IMR-90 (cell line): ENCODE data around the gene RASGRP1. TPM values are rescaled to one million over a fixed set of nuclear protein-coding genes. Genes with fewer than 3 reads are reported as not detected.

ENCODE experiments used
- ATAC-seq: fragments of 200-7000 bp; cut with Tn5 transposase; 2 replicates; pipeline ENCODE4 v1.9.1; 2020; ENCODE audit warnings: low read depth, mild to moderate bottlenecking, moderate library complexity
- BruUV-seq: library from RNA; stranded (reverse); fragments of 400-500 nt; replicated peaks from 2 replicates; lab custom pipeline; 2021; lab: Mats Ljungman, UMichigan
- CTCF ChIA-PET: fragments of 300-600 bp; formaldehyde crosslinking; extraction: SDS; loops from one replicate; lab custom pipeline; 2021; ENCODE audit warnings: antibody characterized with exemption; lab: Yijun Ruan, JAX
- POLR2A ChIA-PET: fragments of 300-600 bp; sonication (Branson Sonifier 250); formaldehyde crosslinking; loops from one replicate; lab custom pipeline; 2022; ENCODE audit warnings: antibody characterized with exemption; ENCODE audit not compliant: unreplicated experiment; lab: Charles Lee
- DNase-seq: peaks from one replicate; pipeline ENCODE4 v3.0.0; 2013
- H2AFZ ChIP-seq: replicated peaks from 2 replicates; pipeline ENCODE3; 2013; ENCODE audit warnings: low read length, mild to moderate bottlenecking; ENCODE audit not compliant: poor library complexity
- H2AK5ac ChIP-seq: 2 replicates; pipeline ENCODE4 v1.6.1; 2013; ENCODE audit warnings: low read depth, low read length, inconsistent platforms
- H2AK9ac ChIP-seq: replicated peaks from 2 replicates; pipeline ENCODE3; 2013; ENCODE audit warnings: mild to moderate bottlenecking, low read depth, low read length, moderate library complexity; ENCODE audit not compliant: poor library complexity
- H2BK120ac ChIP-seq: 2 replicates; pipeline ENCODE4 v1.6.1; 2013; ENCODE audit warnings: low read depth, low read length, inconsistent platforms
- H2BK15ac ChIP-seq: 3 replicates; pipeline ENCODE4 v1.6.1; 2013; ENCODE audit warnings: low read depth, low read length, inconsistent platforms
- H2BK20ac ChIP-seq: 2 replicates; pipeline ENCODE4 v1.6.1; 2013; ENCODE audit warnings: low read depth, mild to moderate bottlenecking, inconsistent platforms, low read length, moderate library complexity
- H2BK5ac ChIP-seq: 2 replicates; pipeline ENCODE4 v1.6.1; 2013; ENCODE audit warnings: mild to moderate bottlenecking, low read depth, low read length, inconsistent platforms; ENCODE audit not compliant: poor library complexity, severe bottlenecking
- H3K14ac ChIP-seq: replicated peaks from 2 replicates; pipeline ENCODE4 v1.6.1; 2013; ENCODE audit warnings: low read depth, low read length, inconsistent platforms
- H3K18ac ChIP-seq: 2 replicates; pipeline ENCODE4 v1.6.1; 2013; ENCODE audit warnings: low read depth, low read length, control low read depth
- H3K23ac ChIP-seq: 2 replicates; pipeline ENCODE4 v1.6.1; 2013; ENCODE audit warnings: low read depth, low read length, inconsistent platforms
- H3K27ac ChIP-seq: 2 replicates; pipeline ENCODE4 v1.5.1; 2013; ENCODE audit warnings: mild to moderate bottlenecking, control low read depth, low read length; ENCODE audit not compliant: insufficient read depth
- H3K27me3 ChIP-seq: 2 replicates; pipeline ENCODE4 v1.6.1; 2013; ENCODE audit warnings: low read length; ENCODE audit not compliant: control insufficient read depth, insufficient read depth
- H3K36me3 ChIP-seq: 2 replicates; pipeline ENCODE4 v1.6.1; 2013; ENCODE audit warnings: low read length, mixed read lengths; ENCODE audit not compliant: control insufficient read depth, insufficient read depth
- H3K4ac ChIP-seq: 2 replicates; pipeline ENCODE4 v1.6.1; 2013; ENCODE audit warnings: low read depth, low read length, inconsistent platforms
- H3K4me1 ChIP-seq: 2 replicates; pipeline ENCODE4 v1.6.1; 2013; ENCODE audit warnings: low read length, mixed read lengths; ENCODE audit not compliant: control insufficient read depth, insufficient read depth
- H3K4me2 ChIP-seq: 2 replicates; pipeline ENCODE4 v1.6.1; 2013; ENCODE audit warnings: low read depth, mild to moderate bottlenecking, control low read depth, low read length, moderate library complexity
- H3K4me3 ChIP-seq: 2 replicates; pipeline ENCODE4 v1.5.1; 2013; ENCODE audit warnings: low read depth, mild to moderate bottlenecking, control low read depth, low read length, moderate library complexity; ENCODE audit not compliant: insufficient read depth
- H3K56ac ChIP-seq: 2 replicates; pipeline ENCODE4 v1.6.1; 2013; ENCODE audit warnings: low read length, inconsistent platforms; ENCODE audit not compliant: insufficient read depth; ENCODE audit errors: extremely low read depth
- H3K79me1 ChIP-seq, 2 experiments: 2 replicates each; pipeline ENCODE4 v1.6.1; 2013; ENCODE audit warnings: low read length in 2 of 2, inconsistent platforms in 1 of 2, low read depth in 1 of 2
- H3K9ac ChIP-seq: 2 replicates; pipeline ENCODE4 v1.6.1; 2013; ENCODE audit warnings: low read depth, low read length, control low read depth
- H3K9me1 ChIP-seq: 2 replicates; pipeline ENCODE4 v1.6.1; 2013; ENCODE audit warnings: low read length, inconsistent platforms; ENCODE audit not compliant: insufficient read depth
- H3K9me3 ChIP-seq: 2 replicates; pipeline ENCODE4 v1.6.1; 2013; ENCODE audit warnings: low read length; ENCODE audit not compliant: control insufficient read depth, insufficient read depth
- H4K20me1 ChIP-seq: 2 replicates; pipeline ENCODE4 v1.6.1; 2013; ENCODE audit warnings: low read length, inconsistent platforms; ENCODE audit not compliant: insufficient read depth
- H4K5ac ChIP-seq: 2 replicates; pipeline ENCODE4 v1.6.1; 2013; ENCODE audit warnings: mild to moderate bottlenecking, low read depth, low read length, control low read depth
- H4K8ac ChIP-seq, 2 experiments: 2 replicates each; pipeline ENCODE4 v1.6.1; 2013; ENCODE audit warnings: low read depth in 2 of 2, low read length in 2 of 2, control low read depth in 1 of 2, inconsistent platforms in 1 of 2
- H4K91ac ChIP-seq: 2 replicates; pipeline ENCODE4 v1.6.1; 2013; ENCODE audit warnings: low read depth, low read length, inconsistent platforms; ENCODE audit not compliant: insufficient read depth
- CHD1 ChIP-seq: IDR thresholded peaks from 2 replicates; pipeline ENCODE4 v1.6.1; 2012; ENCODE audit warnings: low read depth, low read length, improper control_type of control experiment
- CTCF ChIP-seq: conservative IDR thresholded peaks from 2 replicates; pipeline ENCODE4 v1.5.1; 2012; ENCODE audit warnings: mild to moderate bottlenecking, low read depth, low read length, improper control_type of control experiment
- MAZ ChIP-seq: IDR thresholded peaks from 2 replicates; pipeline ENCODE4 v1.6.1; 2012; ENCODE audit warnings: low read depth, mild to moderate bottlenecking, low read length, improper control_type of control experiment, moderate library complexity, borderline replicate concordance
- MXI1 ChIP-seq: IDR thresholded peaks from 2 replicates; pipeline ENCODE4 v1.6.1; 2012; ENCODE audit warnings: low read depth, mild to moderate bottlenecking, low read length, moderate library complexity, borderline replicate concordance
- RAD21 ChIP-seq: IDR thresholded peaks from 2 replicates; pipeline ENCODE4 v1.6.1; 2012; ENCODE audit warnings: low read length, improper control_type of control experiment
- RCOR1 ChIP-seq: IDR thresholded peaks from 2 replicates; pipeline ENCODE4 v1.6.1; 2012; ENCODE audit warnings: mild to moderate bottlenecking, low read length, improper control_type of control experiment; ENCODE audit not compliant: insufficient replicate concordance
- RFX5 ChIP-seq: IDR thresholded peaks from 2 replicates; pipeline ENCODE4 v1.8.0; 2012; ENCODE audit warnings: low read depth, mild to moderate bottlenecking, low read length, moderate library complexity
- SMC3 ChIP-seq: fragments of 150-350 bp; IDR thresholded peaks from 2 replicates; pipeline ENCODE4 v1.6.1; 2016; ENCODE audit warnings: low read depth, mild to moderate bottlenecking, antibody characterized with exemption, low read length, moderate library complexity
- WGBS, 2 experiments: methylation state at CpG; one replicate each; pipeline versions ENCODE4 v1.1.5 to v1.1.7; 2013; ENCODE audit warnings: missing lambda C conversion rate in 2 of 2; ENCODE audit not compliant: insufficient read length in 1 of 2; ENCODE audit errors: extremely low coverage in 2 of 2; 5-methylcytosine and 5-hydroxymethylcytosine counted together
- dilution Hi-C: fragments of 300-500 bp; cut with HindIII; formaldehyde crosslinking; loops from one replicate; pipeline ENCODE4 v1.14.3; 2018; ENCODE audit warnings: low sequenced_read_pairs; ENCODE audit not compliant: unreplicated experiment
- in situ Hi-C: fragments of 300-500 bp; cut with MboI; formaldehyde crosslinking; loops from 3 replicates; pipeline ENCODE4 v1.14.3; 2019; ENCODE audit warnings: low sequenced_read_pairs, inconsistent platforms, mixed read lengths
- intact Hi-C: fragments of 100-400 bp; cut with micrococcal nuclease; formaldehyde crosslinking; loops from 2 replicates; pipeline ENCODE4 v1.10.0; 2022
- polyA plus RNA-seq, 3 experiments: library from polyadenylated mRNA; depleted of rRNA; stranded (reverse); fragments of >200 nt; gene quantifications; 2 replicates each; pipeline ENCODE4 v1.2.3, GENCODE V29; 2012; ENCODE audit warnings: low replicate concordance in 1 of 3
- total RNA-seq: library from RNA; depleted of rRNA; stranded (reverse); fragments of >200 nt; gene quantifications from 2 replicates; pipeline ENCODE4 v1.2.3, GENCODE V29; 2012

Gene RASGRP1
- total and polyA plus RNA-seq, 2 of the 4 experiments (the other 2 are of a cell fraction), result 1.4 to 3.2 TPM

GRCh38 chr15:38514601-38515000 is 50.0 kb downstream of the RASGRP1 start:
- Histone ChIP-seq H3K4me3 (no peak overlapping the region), H2BK20ac (no peak overlapping the region), H4K91ac (no peak overlapping the region), H2AFZ (no peak overlapping the region), H4K5ac (no peak overlapping the region), H3K36me3 (no peaks in the 10 kb centered on the region), H4K20me1 (no peaks in the 10 kb centered on the region), H2BK5ac (no peak overlapping the region), H2BK120ac (no peak overlapping the region), H4K8ac (no peak overlapping the region), H3K9ac (no peak overlapping the region), H3K79me1 (no peaks in the 10 kb centered on the region), H3K27me3 (no peaks in the 10 kb centered on the region), H3K14ac (0 out of 2 replicates have a peak overlapping the region, but pooled peaks have one; percentile 23), H3K4me2 (no peak overlapping the region), H3K56ac (no peak overlapping the region), H2AK9ac (no peak overlapping the region), H3K9me3 (no peaks in the 10 kb centered on the region), H3K9me1 (no peaks in the 10 kb centered on the region), H3K18ac (no peak overlapping the region), H3K4me1 (peaks cover 9% of the 10 kb centered on the region), H2AK5ac (no peak overlapping the region), H3K4ac (no peak overlapping the region), H2BK15ac (no peak overlapping the region), H3K27ac (no peak overlapping the region), H3K23ac (no peak overlapping the region)
- TF ChIP-seq RCOR1 (no peak), CTCF (no peak), CHD1 (no peak), RAD21 (no peak), SMC3 (no peak), RFX5 (no peak), MAZ (no peak), MXI1 (no peak)
- in situ Hi-C loops, result no loop called here
- no TSS peak for BruUV-seq
- POLR2A ChIA-PET, result interaction anchor here (0.5 kb wide), 1 partner anchor 8 kb away, joined by 4 read pairs; no protein-coding TSS in a partner anchor
- intact Hi-C loops, result no loop called here
- WGBS, 2 experiments, result 0% methylated on average over 1 of the region's 2 CpGs; no CpG with 5 or more reads in 1 of the 2 experiments
- CTCF ChIA-PET, result no interaction called here
- ATAC-seq (no peak), DNase-seq (no peak)
- dilution Hi-C loops, result no loop called here
